ENCODE results near the gene NCMAP. TPM values are rescaled to one million over a fixed set of nuclear protein-coding genes. Genes with fewer than 3 reads are reported as not detected.
A peak's percentile ranks its signal among the peaks of the same experiment; 100 is the strongest.

NCMAP gene
- total and polyA plus RNA-seq, 7 experiments from 2014 or later, result 0.10 to 0.13 (median 0.12) TPM; not detected in 4

GRCh38 chr1:24641646-24642151 is 85.8 kb downstream of the NCMAP start:
- Histone ChIP-seq H3K27me3 (ENCODE audit: control insufficient read depth in 2 of 2, insufficient read depth in 2 of 2, low read length in 2 of 2) (no peaks in the 10 kb centered on the region), H3K27ac (ENCODE audit: low read depth, low read length) (peak overlapping the region; percentile 100), H3K9me3 (ENCODE audit: control insufficient read depth in 2 of 3, low read length in 3 of 3) (no peaks in the 10 kb centered on the region), H3K4me3 (ENCODE audit: low read length) (peak overlapping the region; percentile 83), H3K36me3 (ENCODE audit: control insufficient read depth in 2 of 3, insufficient read depth in 3 of 3, low read length in 3 of 3) (peaks cover 3 to 16% (median 6%) of the 10 kb centered on the region in 3 experiments), H3K4me1 (ENCODE audit: control insufficient read depth in 2 of 2, insufficient read depth in 2 of 2, low read length in 2 of 2) (peaks cover 26 to 28% of the 10 kb centered on the region in 2 donors)
- Mint-ChIP-seq H3K4me1 (peaks cover 21 to 48% (median 41%) of the 10 kb centered on the region in 7 donors), H3K4me3 (peak overlapping the region; percentile 88 to 100 (median 95)), H3K36me3 (peaks cover 3 to 15% (median 4%) of the 10 kb centered on the region in 5 donors), H3K27me3 (peaks cover 0 to 3% (median 0%) of the 10 kb centered on the region in 5 donors), H3K9me3 (no peaks in the 10 kb centered on the region), H3K27ac (peak overlapping the region; percentile 95 to 100 (median 99))
- POLR2A ChIA-PET, result interaction anchor here (0.7 to 1.7 kb wide), 7 partner anchors 29 to 454 kb away, joined by 3 to 7 read pairs (median 6); partner anchors contain the start of gene RCAN3
- ATAC-seq, result no peak
- intact Hi-C loops (cut with micrococcal nuclease), result loop anchor here (1.0 to 10.0 kb wide), 17 partner anchors 54 to 1297 kb away; partner anchors contain the start of genes SRSF10 (in 2 of the 2), HNRNPR (in 1 of the 2), NIPAL3 (in 1 of the 2) and PNRC2 (in 1 of the 2)
- peak in 8 of 9 donors; percentile 3 to 41 (median 34) for DNase-seq
- CTCF ChIA-PET, result interaction anchor here (0.7 to 1.2 kb wide), 4 partner anchors 103 to 1010 kb away, joined by 3 to 6 read pairs (median 4); partner anchors contain the start of gene CLIC4

- no peaks in the 10 kb centered on the region for H3K27me3 ChIP-seq (ENCODE audit: control insufficient read depth in 2 of 2, insufficient read depth in 2 of 2, low read length in 2 of 2)
- H3K4me1 ChIP-seq (ENCODE audit: control insufficient read depth in 2 of 2, insufficient read depth in 2 of 2, low read length in 2 of 2), result peaks cover 26 to 32% of the 10 kb centered on the region in 2 donors
- peak within 1 kb of the TSS; percentile 100 for H3K27ac ChIP-seq (ENCODE audit: low read depth, low read length)
- H3K4me1 Mint-ChIP-seq, result peaks cover 26 to 58% (median 51%) of the 10 kb centered on the region in 7 donors
- ChIA-PET POLR2A (interaction anchor here (0.6 to 1.7 kb wide), 13 partner anchors 13 to 1298 kb away, joined by 3 to 7 read pairs (median 3); partner anchors contain the start of genes CLIC4, HNRNPR, RCAN3 and SYF2), CTCF (interaction anchor here (0.9 to 1.2 kb wide), 4 partner anchors 102 to 444 kb away, joined by 3 to 6 read pairs (median 4); partner anchors contain the start of gene CLIC4)
- peaks cover 11 to 26% (median 13%) of the 10 kb centered on the region in 3 experiments for H3K36me3 ChIP-seq (ENCODE audit: control insufficient read depth in 2 of 3, insufficient read depth in 3 of 3, low read length in 3 of 3)
- H3K27me3 Mint-ChIP-seq, result peaks cover 0 to under 1% (median 0%) of the 10 kb centered on the region in 5 donors
- no peaks in the 10 kb centered on the region for H3K9me3 Mint-ChIP-seq
- peak; percentile 93 for ATAC-seq
- H3K27ac Mint-ChIP-seq, result peak within 1 kb of the TSS; percentile 95 to 100 (median 99)
- no peaks in the 10 kb centered on the region for H3K9me3 ChIP-seq (ENCODE audit: control insufficient read depth in 2 of 3, low read length in 3 of 3)
- intact Hi-C loops (cut with micrococcal nuclease), result loop anchor here (1.0 to 10.0 kb wide), 23 partner anchors 55 to 1298 kb away; partner anchors contain the start of genes CLIC4 (in 2 of the 2), NIPAL3 (in 2 of the 2), PNRC2 (in 2 of the 2) and RCAN3 (in 2 of the 2)
- H3K36me3 Mint-ChIP-seq, result peaks cover 8 to 20% (median 13%) of the 10 kb centered on the region in 5 donors
- peak; percentile 96 to 100 (median 99) for DNase-seq
- peak within 1 kb of the TSS; percentile 83 for H3K4me3 ChIP-seq (ENCODE audit: low read length)
- peak within 1 kb of the TSS; percentile 88 to 100 (median 95) for H3K4me3 Mint-ChIP-seq
Observed at GRCh38 chr1:24642481-24643362, 86.8 kb downstream of the NCMAP start, which contains the start of gene SRRM1. SRRM1 (plus strand) TSS chr1:24643302; CDS start chr1:24643327, 25 bp downstream.

- POLR2A ChIA-PET, result interaction anchor here (0.6 to 1.7 kb wide), 8 partner anchors 12 to 589 kb away, joined by 3 to 7 read pairs (median 3); partner anchors contain the start of genes CLIC4, RCAN3 and SYF2
- intact Hi-C loops (cut with micrococcal nuclease), result loop anchor here (1.0 to 10.0 kb wide), 22 partner anchors 56 to 1299 kb away; partner anchors contain the start of genes CLIC4 (in 2 of the 2), PNRC2 (in 2 of the 2), SRSF10 (in 2 of the 2) and SYF2 (in 2 of the 2)
- Mint-ChIP-seq H3K27me3 (no peaks in the 10 kb centered on the region), H3K9me3 (no peaks in the 10 kb centered on the region), H3K36me3 (peaks cover 8 to 26% (median 20%) of the 10 kb centered on the region in 5 donors), H3K27ac (peak overlapping the region; percentile 87 to 100 (median 98)), H3K4me3 (peak overlapping the region; percentile 88 to 100 (median 95)), H3K4me1 (peaks cover 26 to 64% (median 57%) of the 10 kb centered on the region in 7 donors)
- Histone ChIP-seq H3K4me3 (ENCODE audit: low read length) (peak overlapping the region; percentile 79), H3K27me3 (ENCODE audit: control insufficient read depth in 2 of 2, insufficient read depth in 2 of 2, low read length in 2 of 2) (no peaks in the 10 kb centered on the region), H3K27ac (ENCODE audit: low read depth, low read length) (peak overlapping the region; percentile 98), H3K36me3 (ENCODE audit: control insufficient read depth in 2 of 3, insufficient read depth in 3 of 3, low read length in 3 of 3) (peaks cover 14 to 34% (median 21%) of the 10 kb centered on the region in 3 experiments), H3K9me3 (ENCODE audit: control insufficient read depth in 2 of 3, low read length in 3 of 3) (no peaks in the 10 kb centered on the region), H3K4me1 (ENCODE audit: control insufficient read depth in 2 of 2, insufficient read depth in 2 of 2, low read length in 2 of 2) (peaks cover 26 to 32% of the 10 kb centered on the region in 2 donors)
- CTCF ChIA-PET, result interaction anchor here (0.6 to 1.0 kb wide), 2 partner anchors 12 to 1591 kb away, joined by 3 read pairs; partner anchors contain the start of gene CEP85
- DNase-seq (peak in 3 of 9 donors; percentile 21 to 74 (median 40)), ATAC-seq (peak; percentile 4)
Observed at GRCh38 chr1:24643363-24644099, 87.6 kb downstream of the NCMAP start.

- peak overlapping the region; percentile 73 to 100 (median 90) for H3K27ac Mint-ChIP-seq
- Histone ChIP-seq H3K4me1 (ENCODE audit: control insufficient read depth in 2 of 2, insufficient read depth in 2 of 2, low read length in 2 of 2) (peaks cover 26 to 32% of the 10 kb centered on the region in 2 donors), H3K27me3 (ENCODE audit: control insufficient read depth in 2 of 2, insufficient read depth in 2 of 2, low read length in 2 of 2) (no peaks in the 10 kb centered on the region), H3K36me3 (ENCODE audit: control insufficient read depth in 2 of 3, insufficient read depth in 3 of 3, low read length in 3 of 3) (peaks cover 14 to 39% (median 26%) of the 10 kb centered on the region in 3 experiments), H3K27ac (ENCODE audit: low read depth, low read length) (peak overlapping the region; percentile 98), H3K4me3 (ENCODE audit: low read length) (peak overlapping the region; percentile 79), H3K9me3 (ENCODE audit: control insufficient read depth in 2 of 3, low read length in 3 of 3) (no peaks in the 10 kb centered on the region)
- peak overlapping the region; percentile 84 to 100 (median 94) for H3K4me3 Mint-ChIP-seq
- CTCF ChIA-PET, result interaction anchor here (0.6 to 1.0 kb wide), 2 partner anchors 13 to 1590 kb away, joined by 3 read pairs; partner anchors contain the start of gene CEP85
- no peaks in the 10 kb centered on the region for H3K27me3 Mint-ChIP-seq
- no peaks in the 10 kb centered on the region for H3K9me3 Mint-ChIP-seq
- POLR2A ChIA-PET, result interaction anchor here (0.6 to 1.1 kb wide), 2 partner anchors 16 to 613 kb away, joined by 4 read pairs; no protein-coding TSS in a partner anchor
- H3K36me3 Mint-ChIP-seq, result peaks cover 8 to 27% (median 24%) of the 10 kb centered on the region in 5 donors
- no peak for ATAC-seq
- peaks cover 26 to 68% (median 58%) of the 10 kb centered on the region in 7 donors for H3K4me1 Mint-ChIP-seq
- intact Hi-C loops (cut with micrococcal nuclease), result loop anchor here (5.0 to 10.0 kb wide), 9 partner anchors 57 to 1299 kb away; partner anchors contain the start of genes HNRNPR (in 1 of the 2), RPL11 (in 1 of the 2), SRSF10 (in 1 of the 2) and TMEM50A (in 1 of the 2)
- DNase-seq, result peak in 2 of 9 donors; percentile 3 to 26
Observed at GRCh38 chr1:24644100-24644384, 88.2 kb downstream of the NCMAP start.

- Mint-ChIP-seq H3K27ac (peak overlapping the region in 1 of 9 donors; percentile 23), H3K36me3 (peaks cover 18 to 62% (median 48%) of the 10 kb centered on the region in 5 donors), H3K9me3 (no peaks in the 10 kb centered on the region), H3K4me3 (no peak overlapping the region), H3K4me1 (peaks cover 18 to 70% (median 57%) of the 10 kb centered on the region in 7 donors), H3K27me3 (no peaks in the 10 kb centered on the region)
- Histone ChIP-seq H3K4me3 (ENCODE audit: low read length) (no peak overlapping the region), H3K9me3 (ENCODE audit: control insufficient read depth in 2 of 3, low read length in 3 of 3) (no peaks in the 10 kb centered on the region), H3K27me3 (ENCODE audit: control insufficient read depth in 2 of 2, insufficient read depth in 2 of 2, low read length in 2 of 2) (no peaks in the 10 kb centered on the region), H3K36me3 (ENCODE audit: control insufficient read depth in 2 of 3, insufficient read depth in 3 of 3, low read length in 3 of 3) (peaks cover 39 to 77% (median 66%) of the 10 kb centered on the region in 3 experiments), H3K4me1 (ENCODE audit: control insufficient read depth in 2 of 2, insufficient read depth in 2 of 2, low read length in 2 of 2) (peaks cover 16 to 24% of the 10 kb centered on the region in 2 donors), H3K27ac (ENCODE audit: low read depth, low read length) (no peak overlapping the region)
- ATAC-seq (no peak), DNase-seq (no peak)
- CTCF ChIA-PET, result no interaction called here
- POLR2A ChIA-PET, result interaction anchor here (0.6 kb wide), 1 partner anchor 924 kb away, joined by 3 read pairs; no protein-coding TSS in a partner anchor
- intact Hi-C loops (cut with micrococcal nuclease), result loop anchor here (10.0 kb wide), 3 partner anchors 916 to 1304 kb away; partner anchors contain the start of genes HNRNPR (in 1 of the 2) and RPL11 (in 1 of the 2)
Observed at GRCh38 chr1:24648919-24649318, 93.0 kb downstream of the NCMAP start.
